ENCODE results near the gene TTC7B.

TTC7B gene

GRCh38 chr14:90788031-90788430 lies 28.2 kb downstream of the TTC7B start:
- no peaks in the 10 kb centered on the region for H4K20me1 ChIP-seq (ENCODE audit: low read depth, low read length)

GRCh38 chr14:90785876-90786450 lies 30.3 kb downstream of the TTC7B start:
- H2AFZ ChIP-seq (ENCODE audit: low read depth, low read length, severe bottlenecking), result no peak overlapping the region
- H3K27ac ChIP-seq (ENCODE audit: low read depth, low read length), result no peak overlapping the region

More at GRCh38 chr14:90788031-90788430, 28.2 kb downstream of the TTC7B start:
- no peak for TF ChIP-seq EZH2phosphoT487 (conservative IDR thresholded peaks at IDR 0.05; ENCODE audit: low read length)
- TF ChIP-seq CTCF (IDR thresholded peaks at IDR 0.05; ENCODE audit: insufficient read depth, low read length, poor library complexity, severe bottlenecking), result no peak
- Histone ChIP-seq H3K27me3 (ENCODE audit: low read length) (no peaks in the 10 kb centered on the region), H3K36me3 (ENCODE audit: low read length) (no peaks in the 10 kb centered on the region), H2AFZ (ENCODE audit: low read depth, low read length, severe bottlenecking) (no peak overlapping the region), H3K4me3 (ENCODE audit: insufficient read depth, low read length, poor library complexity, severe bottlenecking) (no peak overlapping the region), H3K9me2 (replicated peaks; ENCODE audit: insufficient read depth, low read length) (no peaks in the 10 kb centered on the region), H3K9me3 (ENCODE audit: insufficient read depth, low read length) (no peaks in the 10 kb centered on the region), H3K4me2 (ENCODE audit: low read depth, low read length, poor library complexity, severe bottlenecking) (no peak overlapping the region), H3K9ac (ENCODE audit: low read length) (no peak overlapping the region), H3F3A (ENCODE audit: insufficient read depth) (no peaks in the 10 kb centered on the region), H3K79me2 (ENCODE audit: insufficient read depth, low read length) (no peaks in the 10 kb centered on the region), H3K27ac (ENCODE audit: low read depth, low read length) (no peak overlapping the region)

GRCh38 chr14:90785471-90785870 lies 30.8 kb downstream of the TTC7B start:
- H2AFZ ChIP-seq (ENCODE audit: low read depth, low read length, severe bottlenecking), result no peak overlapping the region
- no peak overlapping the region for H3K4me3 ChIP-seq (ENCODE audit: insufficient read depth, low read length, poor library complexity, severe bottlenecking)
- no peaks in the 10 kb centered on the region for H3K9me3 ChIP-seq (ENCODE audit: insufficient read depth, low read length)
- H3K9me2 ChIP-seq (replicated peaks; ENCODE audit: insufficient read depth, low read length), result no peaks in the 10 kb centered on the region
- no peaks in the 10 kb centered on the region for H3K79me2 ChIP-seq (ENCODE audit: insufficient read depth, low read length)
- no peak overlapping the region for H3K4me2 ChIP-seq (ENCODE audit: low read depth, low read length, poor library complexity, severe bottlenecking)
- TF ChIP-seq EZH2phosphoT487 (conservative IDR thresholded peaks at IDR 0.05; ENCODE audit: low read length) (no peak), CTCF (IDR thresholded peaks at IDR 0.05; ENCODE audit: insufficient read depth, low read length, poor library complexity, severe bottlenecking) (no peak)
- H3F3A ChIP-seq (ENCODE audit: insufficient read depth), result no peaks in the 10 kb centered on the region
- H3K36me3 ChIP-seq (ENCODE audit: low read length), result no peaks in the 10 kb centered on the region
- H3K27me3 ChIP-seq (ENCODE audit: low read length), result no peaks in the 10 kb centered on the region
- H3K27ac ChIP-seq (ENCODE audit: low read depth, low read length), result no peak overlapping the region
- H4K20me1 ChIP-seq (ENCODE audit: low read depth, low read length), result no peaks in the 10 kb centered on the region
- no peak overlapping the region for H3K9ac ChIP-seq (ENCODE audit: low read length)

More at GRCh38 chr14:90785876-90786450, 30.3 kb downstream of the TTC7B start:
- H4K20me1 ChIP-seq (ENCODE audit: low read depth, low read length), result no peaks in the 10 kb centered on the region
- H3K79me2 ChIP-seq (ENCODE audit: insufficient read depth, low read length), result no peaks in the 10 kb centered on the region
- H3K9ac ChIP-seq (ENCODE audit: low read length), result no peak overlapping the region
- no peaks in the 10 kb centered on the region for H3F3A ChIP-seq (ENCODE audit: insufficient read depth)
- no peaks in the 10 kb centered on the region for H3K36me3 ChIP-seq (ENCODE audit: low read length)
- no peaks in the 10 kb centered on the region for H3K9me3 ChIP-seq (ENCODE audit: insufficient read depth, low read length)
- no peaks in the 10 kb centered on the region for H3K9me2 ChIP-seq (replicated peaks; ENCODE audit: insufficient read depth, low read length)
- H3K27me3 ChIP-seq (ENCODE audit: low read length), result no peaks in the 10 kb centered on the region
- no peak overlapping the region for H3K4me3 ChIP-seq (ENCODE audit: insufficient read depth, low read length, poor library complexity, severe bottlenecking)
- TF ChIP-seq EZH2phosphoT487 (conservative IDR thresholded peaks at IDR 0.05; ENCODE audit: low read length), result no peak
- no peak for TF ChIP-seq CTCF (IDR thresholded peaks at IDR 0.05; ENCODE audit: insufficient read depth, low read length, poor library complexity, severe bottlenecking)
- H3K4me2 ChIP-seq (ENCODE audit: low read depth, low read length, poor library complexity, severe bottlenecking), result no peak overlapping the region

Measured in SU-DHL-6 (cell line).